Caco-2 (cell line): ENCODE data around the gene PGM2L1. TPM values are rescaled to one million over a fixed set of nuclear protein-coding genes. Genes with fewer than 3 reads are reported as not detected.

Source experiments
- BruUV-seq: library from RNA; stranded (reverse); fragments of 400-500 nt; replicated peaks from 2 replicates; lab custom pipeline; 2021; lab: Mats Ljungman, UMichigan
- CTCF ChIA-PET: fragments of 300-600 bp; sonication (Branson Sonifier 250); formaldehyde crosslinking; loops from one replicate; lab custom pipeline; 2022; ENCODE audit warnings: antibody characterized with exemption; lab: Charles Lee
- POLR2A ChIA-PET: fragments of 300-600 bp; sonication (Branson Sonifier 250); formaldehyde crosslinking; loops from one replicate; lab custom pipeline; 2022; ENCODE audit warnings: antibody characterized with exemption; lab: Charles Lee
- DNase-seq, 2 experiments: peaks; one replicate each; pipeline versions ENCODE4 v3.0.0 to v3.0.0-alpha.2; 2020 to 2022
- H3K27me3 ChIP-seq: replicated peaks from 2 replicates; pipeline ENCODE4 v1.6.0; 2011; ENCODE audit warnings: low read length; ENCODE audit not compliant: control insufficient read depth, insufficient read depth
- H3K36me3 ChIP-seq: 2 replicates; pipeline ENCODE4 v1.5.1; 2011; ENCODE audit warnings: low read length; ENCODE audit not compliant: control insufficient read depth, insufficient read depth
- H3K4me1 ChIP-seq: fragments of 250-450 bp; sonication (Bioruptor Pico); 2 replicates; pipeline ENCODE4 v1.5.1; 2020; ENCODE audit warnings: mild to moderate bottlenecking
- H3K4me3 ChIP-seq: 2 replicates; pipeline ENCODE4 v1.5.1; 2011; ENCODE audit warnings: low read depth, mild to moderate bottlenecking, control low read depth, low read length
- H3K9me3 ChIP-seq: fragments of 250-450 bp; sonication (Bioruptor Pico); 2 replicates; pipeline ENCODE4 v1.5.1; 2020; ENCODE audit warnings: mild to moderate bottlenecking, moderate library complexity
- H3K27ac Mint-ChIP-seq: one replicate; pipeline ENCODE4 v1.8.0; 2022; ENCODE audit warnings: mixed read lengths; ENCODE audit not compliant: unreplicated experiment
- H3K27me3 Mint-ChIP-seq: one replicate; pipeline ENCODE4 v1.8.0; 2022; ENCODE audit warnings: mixed read lengths; ENCODE audit not compliant: insufficient read depth, unreplicated experiment
- H3K36me3 Mint-ChIP-seq: one replicate; pipeline ENCODE4 v1.8.0; 2022; ENCODE audit warnings: mild to moderate bottlenecking, mixed read lengths; ENCODE audit not compliant: insufficient read depth, unreplicated experiment
- H3K4me1 Mint-ChIP-seq: one replicate; pipeline ENCODE4 v1.8.0; 2022; ENCODE audit warnings: low read depth, mixed read lengths; ENCODE audit not compliant: unreplicated experiment
- H3K4me3 Mint-ChIP-seq: one replicate; pipeline ENCODE4 v1.8.0; 2022; ENCODE audit warnings: mild to moderate bottlenecking, moderate library complexity, mixed read lengths; ENCODE audit not compliant: unreplicated experiment
- H3K9me3 Mint-ChIP-seq: one replicate; pipeline ENCODE4 v1.8.0; 2022; ENCODE audit warnings: mixed read lengths; ENCODE audit not compliant: unreplicated experiment
- intact Hi-C: fragments of 100-400 bp; cut with micrococcal nuclease; formaldehyde crosslinking; loops from one replicate; pipeline ENCODE4 v1.10.0; 2022; ENCODE audit not compliant: unreplicated experiment
- total RNA-seq: library from RNA; stranded (reverse); gene quantifications from 2 replicates; pipeline ENCODE4 v1.2.3, GENCODE V29; 2022
- TF ChIP-seq, protein P1 (sequence below), 2 experiments: fragments of 200-600 bp in 1 of 2; IDR thresholded peaks; 1 replicate in 1 of 2; 2 replicates in 1 of 2; pipeline versions ENCODE4 v1.5.1 to v1.8.0; 2011 to 2022; ENCODE audit warnings: antibody characterized with exemption in 1 of 2, control low read depth in 1 of 2, inconsistent platforms in 1 of 2, low read depth in 1 of 2, low read length in 1 of 2, mild to moderate bottlenecking in 1 of 2, moderate library complexity in 1 of 2; ENCODE audit not compliant: insufficient read depth in 1 of 2, severe bottlenecking in 1 of 2, unreplicated experiment in 1 of 2

PGM2L1 gene
- total RNA-seq, 1 experiment from 2014 or later: 8.0 TPM

DNA sequence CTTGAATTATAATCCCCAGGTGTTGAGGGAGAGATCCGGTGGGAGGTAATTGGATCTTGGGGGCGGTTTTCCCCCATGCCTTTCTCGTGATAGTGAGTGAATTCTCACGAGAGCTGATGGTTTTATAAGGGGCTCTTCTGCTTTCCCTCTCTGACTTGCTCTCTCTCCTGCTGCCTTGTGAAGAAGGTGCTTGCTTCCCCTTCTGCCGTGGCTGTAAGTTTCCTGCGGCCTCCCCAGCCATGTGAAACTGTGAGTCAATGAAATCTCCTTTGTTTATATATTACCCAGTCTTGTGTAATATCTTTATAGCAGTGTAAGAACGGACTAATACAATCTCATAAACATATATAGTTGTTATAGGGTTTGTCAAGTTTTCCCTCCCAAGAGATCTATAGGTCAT lies 36.3 kb upstream of the PGM2L1 start:
- Mint-ChIP-seq H3K9me3 (no peaks in the 10 kb centered on the region), H3K4me1 (no peaks in the 10 kb centered on the region), H3K27ac (no peak overlapping the region), H3K36me3 (no peaks in the 10 kb centered on the region), H3K27me3 (peaks cover 3% of the 10 kb centered on the region), H3K4me3 (no peak overlapping the region)
- CTCF ChIA-PET: no interaction called here
- TF ChIP-seq, protein P1, sequence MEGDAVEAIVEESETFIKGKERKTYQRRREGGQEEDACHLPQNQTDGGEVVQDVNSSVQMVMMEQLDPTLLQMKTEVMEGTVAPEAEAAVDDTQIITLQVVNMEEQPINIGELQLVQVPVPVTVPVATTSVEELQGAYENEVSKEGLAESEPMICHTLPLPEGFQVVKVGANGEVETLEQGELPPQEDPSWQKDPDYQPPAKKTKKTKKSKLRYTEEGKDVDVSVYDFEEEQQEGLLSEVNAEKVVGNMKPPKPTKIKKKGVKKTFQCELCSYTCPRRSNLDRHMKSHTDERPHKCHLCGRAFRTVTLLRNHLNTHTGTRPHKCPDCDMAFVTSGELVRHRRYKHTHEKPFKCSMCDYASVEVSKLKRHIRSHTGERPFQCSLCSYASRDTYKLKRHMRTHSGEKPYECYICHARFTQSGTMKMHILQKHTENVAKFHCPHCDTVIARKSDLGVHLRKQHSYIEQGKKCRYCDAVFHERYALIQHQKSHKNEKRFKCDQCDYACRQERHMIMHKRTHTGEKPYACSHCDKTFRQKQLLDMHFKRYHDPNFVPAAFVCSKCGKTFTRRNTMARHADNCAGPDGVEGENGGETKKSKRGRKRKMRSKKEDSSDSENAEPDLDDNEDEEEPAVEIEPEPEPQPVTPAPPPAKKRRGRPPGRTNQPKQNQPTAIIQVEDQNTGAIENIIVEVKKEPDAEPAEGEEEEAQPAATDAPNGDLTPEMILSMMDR (IDR thresholded peaks at IDR 0.05; ENCODE audit: insufficient read depth in 1 of 2, low read depth in 1 of 2, low read length in 1 of 2, severe bottlenecking in 1 of 2, unreplicated experiment in 1 of 2): no peak
- no TSS peak for BruUV-seq
- DNase-seq: no peak
- POLR2A ChIA-PET: no interaction called here
- intact Hi-C loops: no loop called here
- no peaks in the 10 kb centered on the region for H3K4me1 ChIP-seq
- H3K9me3 ChIP-seq: no peaks in the 10 kb centered on the region
- no peaks in the 10 kb centered on the region for H3K36me3 ChIP-seq
- no peaks in the 10 kb centered on the region for H3K27me3 ChIP-seq
- H3K4me3 ChIP-seq: no peak overlapping the region

DNA sequence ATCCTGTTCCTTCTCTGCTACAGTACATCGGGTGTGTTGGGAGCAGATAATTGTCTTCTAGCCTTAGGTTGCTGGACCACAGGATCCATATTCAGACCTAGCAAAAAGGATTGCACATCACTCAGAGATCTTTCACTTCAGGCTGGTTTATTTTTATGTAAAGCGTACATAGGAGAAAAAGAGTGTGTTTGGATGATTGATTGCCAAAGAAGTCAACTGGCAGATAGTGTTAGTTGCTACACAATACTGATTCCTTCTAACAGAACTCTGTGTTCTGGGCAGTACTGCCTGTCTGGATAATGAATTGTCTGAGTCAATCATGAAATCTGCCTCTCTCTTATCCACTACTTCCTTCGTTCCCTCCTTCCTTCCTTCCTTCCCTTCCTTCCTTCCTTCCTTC lies 31.0 kb upstream of the PGM2L1 start:
- Histone ChIP-seq H3K27me3 (no peaks in the 10 kb centered on the region), H3K9me3 (peaks cover 8% of the 10 kb centered on the region), H3K4me1 (no peaks in the 10 kb centered on the region), H3K36me3 (no peaks in the 10 kb centered on the region), H3K4me3 (no peak overlapping the region)
- POLR2A ChIA-PET: no interaction called here
- H3K27ac Mint-ChIP-seq: no peak overlapping the region
- no peaks in the 10 kb centered on the region for H3K4me1 Mint-ChIP-seq
- no peak for DNase-seq
- no peak overlapping the region for H3K4me3 Mint-ChIP-seq
- H3K27me3 Mint-ChIP-seq: no peaks in the 10 kb centered on the region
- CTCF ChIA-PET: no interaction called here
- H3K9me3 Mint-ChIP-seq: peaks cover 7% of the 10 kb centered on the region
- no peaks in the 10 kb centered on the region for H3K36me3 Mint-ChIP-seq
- no TSS peak for BruUV-seq
- intact Hi-C loops: no loop called here
- TF ChIP-seq, protein P1 (IDR thresholded peaks at IDR 0.05; ENCODE audit: insufficient read depth in 1 of 2, low read depth in 1 of 2, low read length in 1 of 2, severe bottlenecking in 1 of 2, unreplicated experiment in 1 of 2): no peak

DNA sequence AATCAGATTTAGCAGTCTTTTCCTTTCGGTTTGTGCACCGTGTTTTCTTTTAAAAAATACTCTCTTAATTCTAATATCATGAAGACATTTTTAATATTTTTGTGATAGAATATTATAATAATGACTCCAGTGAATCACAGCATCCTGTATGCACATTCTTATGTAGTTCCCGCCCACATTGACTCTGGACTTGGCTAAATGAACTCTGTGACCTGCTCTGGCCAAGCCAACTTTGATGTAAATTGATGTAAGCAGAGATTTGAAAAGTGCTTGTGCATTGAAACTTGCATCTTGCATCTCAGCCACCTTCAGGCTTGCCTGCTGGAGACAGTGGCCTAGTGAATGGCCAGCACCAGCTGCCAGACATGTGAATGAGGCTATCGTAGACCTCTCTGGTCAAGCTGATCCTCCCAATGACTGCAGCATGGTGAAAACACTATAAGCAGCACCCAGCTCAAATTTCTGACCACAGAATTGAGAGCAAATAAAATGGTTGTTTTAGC lies 29.2 kb upstream of the PGM2L1 start:
- Mint-ChIP-seq H3K27me3 (no peaks in the 10 kb centered on the region), H3K36me3 (no peaks in the 10 kb centered on the region), H3K4me1 (no peaks in the 10 kb centered on the region), H3K4me3 (no peak overlapping the region), H3K27ac (no peak overlapping the region), H3K9me3 (peaks cover 7% of the 10 kb centered on the region)
- no TSS peak for BruUV-seq
- Histone ChIP-seq H3K9me3 (peaks cover 8% of the 10 kb centered on the region), H3K4me1 (no peaks in the 10 kb centered on the region), H3K27me3 (no peaks in the 10 kb centered on the region), H3K4me3 (no peak overlapping the region), H3K36me3 (no peaks in the 10 kb centered on the region)
- intact Hi-C loops: no loop called here
- CTCF ChIA-PET: interaction anchor here (0.7 to 1.2 kb wide), 3 partner anchors 15 to 25 kb away, joined by 3 to 4 read pairs (median 3); no protein-coding TSS in a partner anchor
- POLR2A ChIA-PET: no interaction called here
- TF ChIP-seq, protein P1 (IDR thresholded peaks at IDR 0.05; ENCODE audit: insufficient read depth in 1 of 2, low read depth in 1 of 2, low read length in 1 of 2, severe bottlenecking in 1 of 2, unreplicated experiment in 1 of 2): no peak
- DNase-seq: no peak
